ENCODE results near the gene STK40.

STK40 gene

DNA sequence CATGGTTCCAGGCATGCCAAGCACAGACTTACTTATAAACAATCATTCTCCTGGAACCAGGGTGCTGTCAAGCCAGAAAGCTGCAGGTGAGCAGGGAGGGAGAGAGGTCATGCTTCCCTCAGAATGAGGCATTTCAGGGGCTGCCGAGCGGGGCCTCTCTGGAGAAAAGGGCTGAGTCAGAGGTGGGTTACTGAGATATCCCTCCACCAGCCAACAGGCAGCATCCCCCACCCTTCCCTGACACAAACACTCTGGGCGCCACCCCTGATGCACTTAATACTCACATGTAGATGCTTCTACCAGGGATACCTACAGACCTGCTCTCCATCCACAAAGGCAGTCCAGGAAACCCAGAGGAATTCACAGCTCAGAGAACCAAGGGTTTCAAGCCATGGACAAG is 13.1 kb downstream of the STK40 start:
- no peak overlapping the region for H3K4me3 ChIP-seq (ENCODE audit: low read length)
- no peak for DNase-seq (ENCODE audit: low read depth)
- TF ChIP-seq, protein P1, sequence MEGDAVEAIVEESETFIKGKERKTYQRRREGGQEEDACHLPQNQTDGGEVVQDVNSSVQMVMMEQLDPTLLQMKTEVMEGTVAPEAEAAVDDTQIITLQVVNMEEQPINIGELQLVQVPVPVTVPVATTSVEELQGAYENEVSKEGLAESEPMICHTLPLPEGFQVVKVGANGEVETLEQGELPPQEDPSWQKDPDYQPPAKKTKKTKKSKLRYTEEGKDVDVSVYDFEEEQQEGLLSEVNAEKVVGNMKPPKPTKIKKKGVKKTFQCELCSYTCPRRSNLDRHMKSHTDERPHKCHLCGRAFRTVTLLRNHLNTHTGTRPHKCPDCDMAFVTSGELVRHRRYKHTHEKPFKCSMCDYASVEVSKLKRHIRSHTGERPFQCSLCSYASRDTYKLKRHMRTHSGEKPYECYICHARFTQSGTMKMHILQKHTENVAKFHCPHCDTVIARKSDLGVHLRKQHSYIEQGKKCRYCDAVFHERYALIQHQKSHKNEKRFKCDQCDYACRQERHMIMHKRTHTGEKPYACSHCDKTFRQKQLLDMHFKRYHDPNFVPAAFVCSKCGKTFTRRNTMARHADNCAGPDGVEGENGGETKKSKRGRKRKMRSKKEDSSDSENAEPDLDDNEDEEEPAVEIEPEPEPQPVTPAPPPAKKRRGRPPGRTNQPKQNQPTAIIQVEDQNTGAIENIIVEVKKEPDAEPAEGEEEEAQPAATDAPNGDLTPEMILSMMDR (conservative IDR thresholded peaks at IDR 0.05; ENCODE audit: low read length) = no peak

DNA sequence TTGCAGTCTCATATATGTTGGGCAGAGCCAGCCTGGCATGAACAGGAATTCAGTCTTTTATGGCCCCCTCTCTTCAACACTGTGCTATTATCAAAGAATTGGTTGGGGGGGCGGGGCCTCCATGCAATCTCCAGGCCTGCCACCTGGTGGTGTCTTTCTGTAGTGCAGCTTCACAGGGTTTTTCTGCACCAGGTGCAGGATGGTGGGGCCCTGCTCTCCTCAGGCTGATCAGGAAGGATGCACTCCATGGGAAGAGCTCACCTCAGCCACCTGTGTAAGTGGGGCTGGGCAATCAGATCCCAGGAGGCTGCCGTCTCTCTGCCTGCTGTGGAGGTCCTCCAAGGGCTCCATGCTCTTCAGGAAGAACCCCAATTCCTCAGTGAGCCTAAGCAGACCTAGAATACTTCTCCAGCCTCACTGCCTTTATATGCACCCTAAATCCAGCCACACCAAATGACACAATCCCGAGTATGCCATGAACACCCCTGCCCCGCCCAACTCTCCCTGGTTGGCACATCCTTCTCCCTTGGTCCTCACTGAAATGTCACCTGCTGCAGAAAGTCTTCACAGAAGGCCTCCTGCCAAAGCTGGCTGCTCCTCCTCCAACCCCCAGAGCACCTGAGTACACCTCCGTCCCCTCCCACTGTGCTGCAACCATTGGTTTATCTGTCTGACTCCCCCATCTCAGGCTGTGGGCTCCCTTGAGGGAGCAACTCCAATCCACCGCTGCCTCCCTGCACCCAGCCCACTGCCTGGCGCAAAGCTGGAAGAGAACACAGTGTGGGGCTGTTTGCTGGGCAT is 16.5 kb downstream of the STK40 start:
- peak; percentile 59 for DNase-seq (ENCODE audit: low read depth)
- no peak overlapping the region for H3K4me3 ChIP-seq (ENCODE audit: low read length)
- TF ChIP-seq, protein P1 (conservative IDR thresholded peaks at IDR 0.05; ENCODE audit: low read length) = peak; percentile 85

DNA sequence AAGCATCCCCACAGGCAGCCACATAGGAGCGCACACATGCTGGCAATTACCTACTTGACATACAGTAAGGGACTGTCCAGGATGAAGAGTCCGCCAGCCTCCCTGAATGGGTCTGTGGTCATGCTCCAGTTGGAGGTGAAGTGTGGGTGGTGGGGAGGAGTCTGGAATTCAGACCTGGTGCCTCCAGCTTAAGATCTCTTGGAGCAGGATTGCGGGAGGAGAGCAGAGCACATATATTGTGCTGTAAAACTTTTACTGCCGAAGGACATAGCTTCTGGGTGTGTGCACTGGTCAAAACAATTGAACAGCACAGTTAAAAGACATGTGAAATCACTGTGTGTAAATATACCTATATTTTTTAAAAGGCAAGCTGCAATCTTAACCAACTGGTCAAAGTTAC is 17.9 kb downstream of the STK40 start:
- no peak for DNase-seq (ENCODE audit: low read depth)
- no peak overlapping the region for H3K4me3 ChIP-seq (ENCODE audit: low read length)
- TF ChIP-seq, protein P1 (conservative IDR thresholded peaks at IDR 0.05; ENCODE audit: low read length) = no peak

DNA sequence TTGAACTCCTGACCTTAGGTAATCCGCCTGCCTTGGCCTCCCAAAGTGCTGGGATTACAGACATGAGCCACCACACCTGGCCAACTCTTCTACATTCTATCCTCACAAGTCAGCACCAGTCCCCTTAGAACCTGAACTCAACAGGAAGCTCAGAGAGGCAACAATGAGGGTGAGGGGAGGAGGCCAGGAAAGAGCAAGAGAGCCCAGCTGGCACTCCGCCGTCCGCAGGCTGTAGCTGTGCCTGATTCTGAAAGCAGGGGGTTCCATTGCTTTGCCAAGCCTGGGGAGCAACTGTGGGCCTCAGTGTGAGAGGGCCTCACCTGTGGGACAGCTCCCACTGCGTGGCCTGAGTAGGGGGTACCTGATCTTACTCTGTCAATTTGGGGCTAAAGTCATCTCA is 18.7 kb downstream of the STK40 start:
- TF ChIP-seq, protein P1 (conservative IDR thresholded peaks at IDR 0.05; ENCODE audit: low read length) = no peak
- no peak overlapping the region for H3K4me3 ChIP-seq (ENCODE audit: low read length)
- DNase-seq (ENCODE audit: low read depth) = no peak

DNA sequence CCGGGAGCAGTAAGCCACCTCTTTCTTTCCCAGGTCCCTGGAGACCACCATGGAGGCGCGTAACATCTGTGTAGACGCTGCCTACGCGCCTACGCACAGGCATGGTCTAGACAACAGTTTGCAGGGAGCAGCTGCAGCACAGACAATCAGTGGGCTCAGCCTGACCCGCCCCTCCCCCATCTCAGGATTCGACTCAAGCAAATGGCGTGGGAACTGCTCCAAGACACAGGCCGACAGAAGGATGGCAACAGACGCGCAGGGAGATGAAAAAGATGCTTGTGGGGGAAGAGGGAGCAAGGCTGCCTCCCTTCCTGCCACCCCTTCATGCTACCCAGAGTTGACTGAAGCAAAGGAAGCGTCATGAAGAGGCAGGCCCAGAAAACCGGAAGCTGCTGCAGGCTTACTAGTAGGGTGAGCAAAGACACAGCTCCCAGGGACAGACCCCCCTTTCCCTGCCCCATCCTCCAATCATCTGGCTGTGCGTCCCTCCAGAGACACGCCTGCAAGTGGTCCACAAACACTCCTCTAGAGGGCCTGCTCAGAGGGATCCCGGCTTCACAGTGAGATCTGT is 19.5 kb downstream of the STK40 start:
- no peak overlapping the region for H3K4me3 ChIP-seq (ENCODE audit: low read length)
- peak; percentile 59 for DNase-seq (ENCODE audit: low read depth)
- TF ChIP-seq, protein P1 (conservative IDR thresholded peaks at IDR 0.05; ENCODE audit: low read length) = no peak

DNA sequence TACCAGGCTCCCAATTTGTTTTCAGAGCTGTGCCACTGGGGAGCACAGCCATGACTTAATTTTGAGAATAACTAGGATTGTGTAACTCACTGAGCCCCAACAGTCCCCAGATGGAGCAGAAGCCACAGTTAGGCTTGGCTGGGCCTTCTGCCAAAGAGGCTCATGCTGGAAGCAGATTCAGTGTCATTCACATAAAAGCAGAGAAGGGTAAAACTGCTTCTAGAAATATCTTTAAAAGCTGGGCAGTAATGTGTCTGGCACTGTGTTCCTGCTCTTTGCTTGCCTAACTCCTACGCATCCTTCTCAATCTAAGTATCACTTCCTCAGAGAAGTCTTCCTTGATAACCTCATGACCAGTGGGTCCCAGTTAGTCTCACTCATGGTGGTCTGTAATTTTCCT is 20.3 kb downstream of the STK40 start:
- TF ChIP-seq, protein P1 (conservative IDR thresholded peaks at IDR 0.05; ENCODE audit: low read length) = no peak
- peak; percentile 91 for DNase-seq (ENCODE audit: low read depth)
- no peak overlapping the region for H3K4me3 ChIP-seq (ENCODE audit: low read length)

Data from AG10803 (cell line).